Chondrocyte (in vitro differentiated cells): ENCODE data around the gene GRM4. TPM values are rescaled to one million over a fixed set of nuclear protein-coding genes. Genes with fewer than 3 reads are reported as not detected.

Experiments used
- DNase-seq: peaks from one replicate; pipeline ENCODE4 v3.0.0; 2021; ENCODE audit warnings: mixed read lengths, low spot score
- H3K27ac Mint-ChIP-seq: one replicate; pipeline ENCODE4 v1.8.0; 2021; ENCODE audit warnings: mild to moderate bottlenecking, moderate library complexity, mixed read lengths; ENCODE audit not compliant: unreplicated experiment
- H3K27me3 Mint-ChIP-seq: 2 replicates; pipeline ENCODE4 v1.8.0; 2021; ENCODE audit warnings: low read depth, mixed read lengths
- H3K36me3 Mint-ChIP-seq: 2 replicates; pipeline ENCODE4 v1.8.0; 2021; ENCODE audit warnings: low read depth, mixed read lengths
- H3K4me1 Mint-ChIP-seq: 2 replicates; pipeline ENCODE4 v1.8.0; 2021; ENCODE audit warnings: low read depth, mild to moderate bottlenecking, mixed read lengths
- H3K4me3 Mint-ChIP-seq: one replicate; pipeline ENCODE4 v1.8.0; 2021; ENCODE audit warnings: mild to moderate bottlenecking, moderate library complexity, mixed read lengths; ENCODE audit not compliant: unreplicated experiment
- H3K9me3 Mint-ChIP-seq: 2 replicates; pipeline ENCODE4 v1.8.0; 2021; ENCODE audit warnings: low read depth, mixed read lengths
- CTCF ChIP-seq: fragments of 200-600 bp; sonication (generic); IDR thresholded peaks from 2 replicates; pipeline ENCODE4 v1.5.0; 2021; ENCODE audit warnings: antibody characterized with exemption, mild to moderate bottlenecking, moderate library complexity
- total RNA-seq: library from RNA; stranded (reverse); gene quantifications from 3 replicates; pipeline ENCODE4 v1.2.1, GENCODE V29; 2021

Gene GRM4
- total RNA-seq, 1 donor from 2014 or later: 0.27 TPM

- H3K27me3 Mint-ChIP-seq: peaks cover 40% of the 10 kb centered on the region
- no peak for TF ChIP-seq CTCF
- no peak overlapping the region for H3K4me3 Mint-ChIP-seq
- peaks cover 5% of the 10 kb centered on the region for H3K4me1 Mint-ChIP-seq
- H3K36me3 Mint-ChIP-seq: no peaks in the 10 kb centered on the region
- DNase-seq: peak; percentile 64
- no peak overlapping the region for H3K27ac Mint-ChIP-seq
- H3K9me3 Mint-ChIP-seq: no peaks in the 10 kb centered on the region
Measured at GRCh38 chr6:34152042-34152524, 6.2 kb upstream of the GRM4 start.

- peak; percentile 74 for DNase-seq
- H3K27ac Mint-ChIP-seq: no peak overlapping the region
- no peak overlapping the region for H3K4me3 Mint-ChIP-seq
- H3K36me3 Mint-ChIP-seq: no peaks in the 10 kb centered on the region
- peaks cover 5% of the 10 kb centered on the region for H3K4me1 Mint-ChIP-seq
- H3K9me3 Mint-ChIP-seq: no peaks in the 10 kb centered on the region
- H3K27me3 Mint-ChIP-seq: peaks cover 40% of the 10 kb centered on the region
- no peak for TF ChIP-seq CTCF
Measured at GRCh38 chr6:34151321-34152041, 5.6 kb upstream of the GRM4 start.

GRCh38 chr6:34150766-34151165 is 4.9 kb upstream of the GRM4 start:
- Mint-ChIP-seq H3K27ac (no peak overlapping the region), H3K4me3 (no peak overlapping the region), H3K4me1 (peaks cover 7% of the 10 kb centered on the region), H3K36me3 (no peaks in the 10 kb centered on the region), H3K9me3 (no peaks in the 10 kb centered on the region), H3K27me3 (peaks cover 38% of the 10 kb centered on the region)
- no peak for TF ChIP-seq CTCF
- peak; percentile 52 for DNase-seq

GRCh38 chr6:34149831-34150400 is 4.0 kb upstream of the GRM4 start:
- no peak overlapping the region for H3K27ac Mint-ChIP-seq
- H3K9me3 Mint-ChIP-seq: no peaks in the 10 kb centered on the region
- no peak overlapping the region for H3K4me3 Mint-ChIP-seq
- no peak for TF ChIP-seq CTCF
- peaks cover 38% of the 10 kb centered on the region for H3K27me3 Mint-ChIP-seq
- peaks cover 11% of the 10 kb centered on the region for H3K4me1 Mint-ChIP-seq
- DNase-seq: peak; percentile 35
- H3K36me3 Mint-ChIP-seq: no peaks in the 10 kb centered on the region

GRCh38 chr6:34149452-34149810 is 3.5 kb upstream of the GRM4 start:
- DNase-seq: peak; percentile 49
- Mint-ChIP-seq H3K27me3 (peaks cover 37% of the 10 kb centered on the region), H3K27ac (no peak overlapping the region)

More at GRCh38 chr6:34149452-34149810, 3.5 kb upstream of the GRM4 start:
- Mint-ChIP-seq H3K36me3 (no peaks in the 10 kb centered on the region), H3K4me3 (no peak overlapping the region), H3K9me3 (no peaks in the 10 kb centered on the region), H3K4me1 (peaks cover 9% of the 10 kb centered on the region)
- TF ChIP-seq CTCF: no peak
